H1 (cell line): ENCODE results near the gene RAB40B.

Experiments
- ATF3 ChIP-seq: IDR thresholded peaks from 2 replicates; pipeline ENCODE4 v1.6.1; 2011; ENCODE audit warnings: low read depth, mild to moderate bottlenecking, low read length; ENCODE audit not compliant: insufficient read depth
- CHD1 ChIP-seq: IDR thresholded peaks from 2 replicates; pipeline ENCODE4 v1.6.1; 2012; ENCODE audit warnings: low read depth, low read length, improper control_type of control experiment
- CTCF ChIP-seq, 3 experiments: IDR thresholded peaks; 1 replicate in 2 of 3; 2 replicates in 1 of 3; pipeline versions ENCODE4 v1.5.1 to v1.6.1; 2011; ENCODE audit warnings: low read length in 3 of 3, mild to moderate bottlenecking in 3 of 3, inconsistent platforms in 2 of 3, low read depth in 1 of 3, moderate library complexity in 1 of 3; ENCODE audit not compliant: insufficient read depth in 1 of 3; ENCODE audit errors: control extremely low read depth in 1 of 3
- EGR1 ChIP-seq: IDR thresholded peaks from 2 replicates; pipeline ENCODE4 v1.6.1; 2011; ENCODE audit warnings: low read depth, low read length, borderline replicate concordance
- EZH2 ChIP-seq: fragments of 200-600 bp; sonication (generic); IDR thresholded peaks from 2 replicates; pipeline ENCODE4 v1.7.1; 2012; ENCODE audit warnings: low read depth, mild to moderate bottlenecking, moderate library complexity, low read length, inconsistent platforms; ENCODE audit not compliant: severe bottlenecking
- JUN ChIP-seq: IDR thresholded peaks from 2 replicates; pipeline ENCODE4 v1.6.1; 2011; ENCODE audit warnings: low read depth, mild to moderate bottlenecking, improper control_type of control experiment, low read length
- POLR2AphosphoS5 ChIP-seq: IDR thresholded peaks from 2 replicates; pipeline ENCODE4 v1.6.1; 2011; ENCODE audit warnings: low read depth, low read length
- RFX5 ChIP-seq: IDR thresholded peaks from 2 replicates; pipeline ENCODE4 v1.6.1; 2011; ENCODE audit warnings: low read depth, low read length, improper control_type of control experiment, borderline replicate concordance

GRCh38 chr17:82650723-82651122 lies 47.8 kb downstream of the RAB40B start:
- TF ChIP-seq ATF3 (no peak), CHD1 (no peak), EZH2 (no peak), EGR1 (no peak), RFX5 (no peak), JUN (no peak), POLR2AphosphoS5 (no peak), CTCF (IDR thresholded peaks at IDR 0.05; ENCODE audit: control extremely low read depth in 1 of 3, insufficient read depth in 1 of 3, low read depth in 1 of 3, low read length in 3 of 3) (no peak)
